Endothelial cell of umbilical vein (primary cell): ENCODE measurements around the gene KRT82. TPM values are rescaled to one million over a fixed set of nuclear protein-coding genes. Genes with fewer than 3 reads are reported as not detected.

Source experiments
- BruUV-seq: library from RNA; stranded (reverse); fragments of 400-500 nt; replicated peaks from 2 replicates; lab custom pipeline; 2021; lab: Mats Ljungman, UMichigan
- CTCF ChIA-PET: fragments of 300-600, 350-600 bp; sonication (Branson Sonifier 250); formaldehyde crosslinking; loops from one replicate; lab custom pipeline; 2021; ENCODE audit warnings: antibody characterized with exemption, inconsistent platforms; lab: Charles Lee
- POLR2A ChIA-PET: fragments of 300-600, 350-600 bp; sonication (Branson Sonifier 250); formaldehyde crosslinking; loops from one replicate; lab custom pipeline; 2021; ENCODE audit warnings: antibody characterized with exemption, inconsistent platforms; lab: Charles Lee
- DNase-seq: peaks from one replicate; pipeline ENCODE4 v3.0.0-alpha.2; 2011; ENCODE audit warnings: low read depth, low spot score
- FAIRE-seq: peaks from 2 replicates; lab custom pipeline; 2011; peaks lifted over from hg19 to GRCh38; lab: Jason Lieb, UNC
- H2AFZ ChIP-seq: 2 replicates; pipeline ENCODE4 v1.6.0; 2012; ENCODE audit warnings: low read depth, low read length, control low read depth, inconsistent platforms
- H3K27ac ChIP-seq: 2 replicates; pipeline ENCODE4 v1.5.1; 2011; ENCODE audit warnings: low read depth, mild to moderate bottlenecking, control low read depth, low read length, moderate library complexity; ENCODE audit not compliant: insufficient read depth
- H3K27me3 ChIP-seq, 2 experiments: 2 replicates each; pipeline versions ENCODE4 v1.6.0 to v1.6.1; 2011; ENCODE audit warnings: low read length in 2 of 2, mixed read lengths in 1 of 2; ENCODE audit not compliant: control insufficient read depth in 2 of 2, insufficient read depth in 2 of 2
- H3K36me3 ChIP-seq, 2 experiments: 2 replicates in 1 of 2; 3 replicates in 1 of 2; pipeline ENCODE4 v1.5.1; 2011; ENCODE audit warnings: low read length in 2 of 2, mild to moderate bottlenecking in 1 of 2, moderate library complexity in 1 of 2; ENCODE audit not compliant: control insufficient read depth in 2 of 2, insufficient read depth in 2 of 2; ENCODE audit errors: extremely low read depth in 1 of 2
- H3K4me1 ChIP-seq: 3 replicates; pipeline ENCODE4 v1.5.1; 2011; ENCODE audit warnings: mild to moderate bottlenecking, low read length; ENCODE audit not compliant: control insufficient read depth, insufficient read depth; ENCODE audit errors: extremely low read depth
- H3K4me2 ChIP-seq: 2 replicates; pipeline ENCODE4 v1.6.1; 2011; ENCODE audit warnings: low read length, control low read depth, mixed read lengths; ENCODE audit not compliant: insufficient read depth
- H3K4me3 ChIP-seq, 3 experiments: fragments of 200-600 bp in 1 of 3; sonication (generic), shearing (Covaris generic) in 1 of 3; replicated peaks in 1 of 3; 2 replicates each; pipeline ENCODE4 v1.5.1; 2011 to 2016; ENCODE audit warnings: control low read depth in 3 of 3, low read length in 3 of 3, mild to moderate bottlenecking in 2 of 3, inconsistent platforms in 1 of 3, low read depth in 1 of 3, moderate library complexity in 1 of 3; ENCODE audit not compliant: insufficient read depth in 1 of 3
- H3K79me2 ChIP-seq: 2 replicates; pipeline ENCODE4 v1.6.0; 2012; ENCODE audit warnings: low read length, inconsistent platforms; ENCODE audit not compliant: control insufficient read depth, insufficient read depth
- H3K9ac ChIP-seq: replicated peaks from 2 replicates; pipeline ENCODE3; 2011; ENCODE audit warnings: low read length, control low read depth; ENCODE audit not compliant: insufficient read depth; ENCODE audit errors: extremely low read depth
- H3K9me1 ChIP-seq: replicated peaks from 3 replicates; pipeline ENCODE4 v1.6.0; 2011; ENCODE audit warnings: mild to moderate bottlenecking, low read length; ENCODE audit not compliant: control insufficient read depth, insufficient read depth; ENCODE audit errors: extremely low read depth
- H3K9me3 ChIP-seq: replicated peaks from 2 replicates; pipeline ENCODE4 v1.5.1; 2012; ENCODE audit warnings: low read length, inconsistent platforms; ENCODE audit not compliant: control insufficient read depth, insufficient read depth
- H4K20me1 ChIP-seq: replicated peaks from 2 replicates; pipeline ENCODE3; 2011; ENCODE audit warnings: mild to moderate bottlenecking, low read length; ENCODE audit not compliant: control insufficient read depth, insufficient read depth; ENCODE audit errors: extremely low read depth
- CTCF ChIP-seq, 2 donors: IDR thresholded peaks; 1 replicate in 1 of 2; 2 replicates in 1 of 2; pipeline ENCODE4 v1.5.1; 2011; ENCODE audit warnings: low read length in 2 of 2, mild to moderate bottlenecking in 2 of 2, moderate library complexity in 2 of 2, control low read depth in 1 of 2, inconsistent platforms in 1 of 2, low read depth in 1 of 2; ENCODE audit not compliant: insufficient read depth in 1 of 2; ENCODE audit errors: extremely low read depth in 1 of 2
- EZH2 ChIP-seq: IDR thresholded peaks from 2 replicates; pipeline ENCODE4 v1.6.1; 2012; ENCODE audit warnings: borderline replicate concordance, low read depth, mild to moderate bottlenecking, moderate library complexity, low read length, inconsistent platforms; ENCODE audit not compliant: severe bottlenecking
- FOS ChIP-seq: IDR thresholded peaks from 2 replicates; pipeline ENCODE4 v1.6.1; 2011; ENCODE audit warnings: mild to moderate bottlenecking, low read length, moderate library complexity, borderline replicate concordance; ENCODE audit not compliant: insufficient read depth
- GATA2 ChIP-seq: IDR thresholded peaks from 2 replicates; pipeline ENCODE4 v1.7.0; 2011; ENCODE audit warnings: low read depth, mild to moderate bottlenecking, moderate library complexity, mixed read lengths, low read length; ENCODE audit not compliant: insufficient read length, insufficient read depth
- JUN ChIP-seq: IDR thresholded peaks from 2 replicates; pipeline ENCODE4 v1.6.1; 2011; ENCODE audit warnings: borderline replicate concordance, low read depth; ENCODE audit not compliant: insufficient read length, insufficient read depth
- MYC ChIP-seq: IDR thresholded peaks from one replicate; pipeline ENCODE4 v1.6.1; 2011; ENCODE audit warnings: mild to moderate bottlenecking, low read depth, low read length
- POLR2A ChIP-seq: IDR thresholded peaks from 2 replicates; pipeline ENCODE4 v1.6.1; 2012; ENCODE audit warnings: low read depth, mild to moderate bottlenecking, control low read depth, low read length
- POLR2AphosphoS5 ChIP-seq: IDR thresholded peaks from 2 replicates; pipeline ENCODE4 v1.6.1; 2012; ENCODE audit warnings: low read depth, mild to moderate bottlenecking, control low read depth, low read length, moderate library complexity; ENCODE audit not compliant: insufficient read depth
- dilution Hi-C: fragments of 300-500 bp; cut with MboI; formaldehyde crosslinking; loops from one replicate; pipeline ENCODE4 v1.15.0; 2019; ENCODE audit warnings: low sequenced_read_pairs; ENCODE audit not compliant: extremely low pct_ligation_motif_present
- intact Hi-C: fragments of 100-400 bp; cut with micrococcal nuclease; formaldehyde crosslinking; loops from one replicate; pipeline ENCODE4 v1.10.0; 2022
- polyA plus RNA-seq, 4 experiments: library from polyadenylated mRNA; depleted of rRNA in 3 of 4; stranded (reverse) in 3 of 4; unstranded in 1 of 4; fragments of >200 nt; gene quantifications; 2 replicates each; pipeline versions ENCODE4 v1.2.1 to v1.2.3, GENCODE V29; 2011 to 2012; ENCODE audit warnings: missing spikeins in 1 of 4
- total RNA-seq: library from RNA; stranded (reverse); gene quantifications from 2 replicates; pipeline ENCODE4 v1.2.3, GENCODE V29; 2021
- TF ChIP-seq, protein P1 (sequence below): IDR thresholded peaks from 2 replicates; pipeline ENCODE4 v1.6.1; 2011; ENCODE audit not compliant: insufficient read depth, insufficient read length

Gene KRT82
- total and polyA plus RNA-seq, 2 donors (not counting 3 experiments of a cell fraction or from before 2014, with no cell fraction given): not detected

- BruUV-seq: no TSS peak
- DNase-seq: no peak
- TF ChIP-seq, protein P1, sequence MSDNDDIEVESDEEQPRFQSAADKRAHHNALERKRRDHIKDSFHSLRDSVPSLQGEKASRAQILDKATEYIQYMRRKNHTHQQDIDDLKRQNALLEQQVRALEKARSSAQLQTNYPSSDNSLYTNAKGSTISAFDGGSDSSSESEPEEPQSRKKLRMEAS: no peak
- TF ChIP-seq JUN: no peak
- TF ChIP-seq MYC: no peak
- TF ChIP-seq GATA2: no peak
- no peak for TF ChIP-seq CTCF (IDR thresholded peaks at IDR 0.05; ENCODE audit: extremely low read depth in 1 of 2, insufficient read depth in 1 of 2, low read depth in 1 of 2, low read length in 2 of 2)
- no peak for TF ChIP-seq FOS
- no peak for TF ChIP-seq POLR2A
- TF ChIP-seq POLR2AphosphoS5: no peak
- TF ChIP-seq EZH2: no peak
- Histone ChIP-seq H2AFZ (no peak overlapping the region), H3K9me1 (no peaks in the 10 kb centered on the region), H3K9ac (no peak overlapping the region), H3K27me3 (peaks cover 2 to 4% of the 10 kb centered on the region in 2 experiments), H3K9me3 (no peaks in the 10 kb centered on the region), H3K27ac (no peak overlapping the region), H3K4me3 (no peak overlapping the region), H3K4me2 (no peak overlapping the region), H3K36me3 (no peaks in the 10 kb centered on the region), H3K4me1 (no peaks in the 10 kb centered on the region), H3K79me2 (no peaks in the 10 kb centered on the region), H4K20me1 (no peaks in the 10 kb centered on the region)
- ChIA-PET POLR2A (no interaction called here), CTCF (interaction anchor here (1.2 to 2.7 kb wide), 3 partner anchors 12 to 481 kb away, joined by 4 to 9 read pairs (median 7); no protein-coding TSS in a partner anchor)
- intact Hi-C loops (loop anchor here (5.0 kb wide), 1 partner anchor 483 kb away; no protein-coding TSS in a partner anchor), dilution Hi-C loops (no loop called here)
- no peak for FAIRE-seq
Measured at GRCh38 chr12:52389313-52390207, 16.6 kb downstream of the KRT82 start.
